Spleen (tissue), 7 donors: ENCODE data around the gene HOXC12.

Experiments
- POLR2A ChIP-seq, 3 donors: fragments of 450-650 bp; IDR thresholded peaks; one replicate each; pipeline ENCODE4 v1.5.1; 2017; ENCODE audit warnings: antibody characterized with exemption in 3 of 3, mild to moderate bottlenecking in 1 of 3
- TF ChIP-seq, protein P1 (sequence below), 11 experiments: fragments of 200-600 bp in 7 of 11; fragments of 450-650 bp in 4 of 11; sonication (generic) in 4 of 11; IDR thresholded peaks in 8 of 11; conservative IDR thresholded peaks in 3 of 11; 1 replicate in 7 of 11; 2 replicates in 4 of 11; pipeline versions ENCODE4 v1.4.0 to v1.8.0; 2016 to 2021; ENCODE audit warnings: antibody characterized with exemption in 11 of 11, inconsistent platforms in 4 of 11, mild to moderate bottlenecking in 1 of 11
- donor health status: DM: no; HTN: no; CAD: no; lungs with moderate emphysema.
- donor health status: DM: no; HTN: no; CAD: no.
- donor health status: DM: no; HTN: no; CAD: no.

DNA sequence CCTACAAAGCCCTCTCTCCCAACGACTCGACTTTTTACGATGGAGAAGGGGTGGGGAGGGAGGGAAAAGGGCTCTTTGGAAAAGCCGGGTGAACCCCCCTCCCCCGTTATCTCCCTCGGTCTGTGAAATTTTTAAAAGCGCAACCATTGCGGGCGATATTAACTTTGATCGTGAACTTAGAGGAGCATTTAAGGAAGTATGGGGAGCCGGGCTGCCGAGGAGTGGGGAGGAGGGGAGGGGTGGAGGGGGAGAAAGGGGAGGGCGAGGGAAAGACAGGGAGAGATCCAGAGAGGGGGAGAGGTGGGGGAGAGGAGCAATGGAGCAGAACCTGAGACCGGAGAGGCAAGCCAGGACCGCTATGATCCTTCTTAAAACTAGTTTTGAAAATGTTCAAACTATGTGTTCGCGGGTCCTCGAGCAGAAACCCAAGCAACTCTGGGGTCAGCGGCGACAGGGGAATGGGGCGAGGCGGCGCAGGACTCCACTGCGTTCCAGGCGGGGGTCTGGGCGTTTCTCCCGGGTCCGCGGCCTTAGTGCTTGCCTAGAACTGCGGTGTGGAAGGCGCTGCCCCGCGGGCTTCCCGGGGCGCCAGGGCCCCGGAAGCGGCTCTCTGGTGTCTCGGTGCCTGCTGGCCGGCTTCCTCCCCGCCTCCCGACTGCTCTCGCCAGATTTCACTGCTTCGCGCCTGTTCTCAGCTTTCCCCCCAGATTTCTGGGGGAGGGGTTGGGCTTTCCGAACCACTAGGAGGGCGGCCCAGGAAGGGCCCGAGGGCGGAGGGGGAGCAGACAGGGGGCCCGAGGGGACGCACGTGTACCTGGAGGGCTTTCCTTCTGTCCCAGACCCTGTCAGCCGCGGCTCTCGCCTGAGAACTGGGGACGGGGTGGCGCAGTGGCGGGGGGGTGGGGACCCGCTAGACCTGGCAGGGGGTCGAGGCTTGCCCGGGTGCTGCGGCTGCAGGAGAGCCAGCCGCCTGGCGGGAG is 19.7 kb downstream of the HOXC12 start, which contains the start of gene HOTAIR:
- TF ChIP-seq, protein P1, sequence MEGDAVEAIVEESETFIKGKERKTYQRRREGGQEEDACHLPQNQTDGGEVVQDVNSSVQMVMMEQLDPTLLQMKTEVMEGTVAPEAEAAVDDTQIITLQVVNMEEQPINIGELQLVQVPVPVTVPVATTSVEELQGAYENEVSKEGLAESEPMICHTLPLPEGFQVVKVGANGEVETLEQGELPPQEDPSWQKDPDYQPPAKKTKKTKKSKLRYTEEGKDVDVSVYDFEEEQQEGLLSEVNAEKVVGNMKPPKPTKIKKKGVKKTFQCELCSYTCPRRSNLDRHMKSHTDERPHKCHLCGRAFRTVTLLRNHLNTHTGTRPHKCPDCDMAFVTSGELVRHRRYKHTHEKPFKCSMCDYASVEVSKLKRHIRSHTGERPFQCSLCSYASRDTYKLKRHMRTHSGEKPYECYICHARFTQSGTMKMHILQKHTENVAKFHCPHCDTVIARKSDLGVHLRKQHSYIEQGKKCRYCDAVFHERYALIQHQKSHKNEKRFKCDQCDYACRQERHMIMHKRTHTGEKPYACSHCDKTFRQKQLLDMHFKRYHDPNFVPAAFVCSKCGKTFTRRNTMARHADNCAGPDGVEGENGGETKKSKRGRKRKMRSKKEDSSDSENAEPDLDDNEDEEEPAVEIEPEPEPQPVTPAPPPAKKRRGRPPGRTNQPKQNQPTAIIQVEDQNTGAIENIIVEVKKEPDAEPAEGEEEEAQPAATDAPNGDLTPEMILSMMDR (IDR thresholded peaks at IDR 0.05 in 8 of 11, conservative IDR thresholded peaks at IDR 0.05 in 3 of 11), result no peak
- TF ChIP-seq POLR2A (IDR thresholded peaks at IDR 0.05), result no peak
